ENCODE data around the gene SYNJ1.
"Not testable (repeated sequence)": the region's sequence is repeated elsewhere in the genome, so short reads cannot be mapped to it uniquely, and the experiment has no call there.

Gene SYNJ1

GRCh38 chr21:32693581-32693980 is 34.2 kb downstream of the SYNJ1 start:
- H3K27ac ChIP-seq: no peak overlapping the region
- no peak overlapping the region for H3K4me3 ChIP-seq
- DNase-seq (ENCODE audit: low spot score): no peak
- no peak for TF ChIP-seq CTCF (IDR thresholded peaks at IDR 0.05)

- no peak for TF ChIP-seq CTCF (IDR thresholded peaks at IDR 0.05)
- DNase-seq (ENCODE audit: low spot score): no peak
- no peak overlapping the region for H3K4me3 ChIP-seq
- H3K27ac ChIP-seq: no peak overlapping the region
Measured at GRCh38 chr21:32690085-32690484, 37.7 kb downstream of the SYNJ1 start.

GRCh38 chr21:32687643-32688345 is 40.0 kb downstream of the SYNJ1 start:
- TF ChIP-seq CTCF (IDR thresholded peaks at IDR 0.05): no peak
- no peak for DNase-seq (ENCODE audit: low spot score)

GRCh38 chr21:32682696-32683474 is 44.9 kb downstream of the SYNJ1 start:
- DNase-seq (ENCODE audit: low spot score): no peak
- no peak overlapping the region for H3K27ac ChIP-seq
- H3K4me3 ChIP-seq: no peak overlapping the region
- TF ChIP-seq CTCF (IDR thresholded peaks at IDR 0.05): no peak

More at GRCh38 chr21:32687643-32688345, 40.0 kb downstream of the SYNJ1 start:
- Histone ChIP-seq H3K27ac (no peak overlapping the region), H3K4me3 (no peak overlapping the region)

- no peak overlapping the region for H3K4me3 ChIP-seq
- no peak for TF ChIP-seq CTCF (IDR thresholded peaks at IDR 0.05)
- H3K27ac ChIP-seq: no peak overlapping the region
- DNase-seq (ENCODE audit: low spot score): no peak
Measured at GRCh38 chr21:32674731-32675130, 53.1 kb downstream of the SYNJ1 start.

- TF ChIP-seq CTCF (IDR thresholded peaks at IDR 0.05): no peak
- H3K4me3 ChIP-seq: no peak overlapping the region
- DNase-seq (ENCODE audit: low spot score): no peak
- no peak overlapping the region for H3K27ac ChIP-seq
Measured at GRCh38 chr21:32674038-32674437, 53.8 kb downstream of the SYNJ1 start.

- Histone ChIP-seq H3K4me3 (no peak overlapping the region), H3K27ac (no peak overlapping the region)
- no peak for TF ChIP-seq CTCF (IDR thresholded peaks at IDR 0.05)
- no peak for DNase-seq (ENCODE audit: low spot score)
Measured at GRCh38 chr21:32666258-32666657, 61.6 kb downstream of the SYNJ1 start.

GRCh38 chr21:32664095-32664494 is 63.7 kb downstream of the SYNJ1 start:
- H3K4me3 ChIP-seq; DNase-seq (ENCODE audit: low spot score); H3K27ac ChIP-seq: not testable (repeated sequence)

- not testable (repeated sequence) for H3K4me3 ChIP-seq; DNase-seq (ENCODE audit: low spot score); H3K27ac ChIP-seq
Measured at GRCh38 chr21:32661981-32662380, 65.8 kb downstream of the SYNJ1 start.

All from coronary artery (tissue), 2 donors.